ENCODE data around the gene NUP93. TPM values are rescaled to one million over a fixed set of nuclear protein-coding genes. Genes with fewer than 3 reads are reported as not detected.

NUP93 gene
- total RNA-seq, 1 donor from 2014 or later, result 111 TPM

GRCh38 chr16:56889206-56889605, 159.3 kb downstream of the NUP93 start:
- no peak for TF ChIP-seq CTCF (IDR thresholded peaks at IDR 0.05)
- CTCF ChIA-PET, result interaction anchor here (0.7 to 1.6 kb wide), 6 partner anchors 20 to 187 kb away, joined by 3 to 9 read pairs (median 3); no protein-coding TSS in a partner anchor
- no peak overlapping the region for H3K4me3 Mint-ChIP-seq
- intact Hi-C loops (cut with micrococcal nuclease), result loop anchor here (1.0 to 2.0 kb wide), 2 partner anchors 24 to 42 kb away; no protein-coding TSS in a partner anchor
- no peaks in the 10 kb centered on the region for H3K9me3 Mint-ChIP-seq
- POLR2A ChIA-PET, result interaction anchor here (0.6 to 2.9 kb wide), 12 partner anchors 10 to 73 kb away, joined by 3 to 26 read pairs (median 6); partner anchors contain the start of gene HERPUD1
- H3K36me3 Mint-ChIP-seq (ENCODE audit: low read depth), result no peaks in the 10 kb centered on the region
- no peaks in the 10 kb centered on the region for H3K27me3 Mint-ChIP-seq
- peak overlapping the region; percentile 68 for H3K27ac Mint-ChIP-seq
- DNase-seq, result no peak
- H3K4me1 Mint-ChIP-seq, result peaks cover 16% of the 10 kb centered on the region
- ATAC-seq (ENCODE audit: low read depth), result peak; percentile 54

- TF ChIP-seq CTCF (IDR thresholded peaks at IDR 0.05), result no peak
- ChIA-PET CTCF (no interaction called here), POLR2A (interaction anchor here (0.7 to 0.8 kb wide), 2 partner anchors 25 to 52 kb away, joined by 3 to 7 read pairs; no protein-coding TSS in a partner anchor)
- Mint-ChIP-seq H3K9me3 (no peaks in the 10 kb centered on the region), H3K27ac (no peak overlapping the region), H3K36me3 (ENCODE audit: low read depth) (no peaks in the 10 kb centered on the region), H3K4me1 (peaks cover 16% of the 10 kb centered on the region), H3K4me3 (no peak overlapping the region), H3K27me3 (no peaks in the 10 kb centered on the region)
- intact Hi-C loops (cut with micrococcal nuclease), result no loop called here
- DNase-seq (no peak), ATAC-seq (ENCODE audit: low read depth) (no peak)
Observed at GRCh38 chr16:56891685-56892084, 161.8 kb downstream of the NUP93 start.

GRCh38 chr16:56892705-56893104, 162.8 kb downstream of the NUP93 start:
- H3K27ac Mint-ChIP-seq, result no peak overlapping the region
- TF ChIP-seq CTCF (IDR thresholded peaks at IDR 0.05), result no peak
- peaks cover 21% of the 10 kb centered on the region for H3K4me1 Mint-ChIP-seq
- intact Hi-C loops (cut with micrococcal nuclease), result no loop called here
- H3K4me3 Mint-ChIP-seq, result no peak overlapping the region
- H3K9me3 Mint-ChIP-seq, result no peaks in the 10 kb centered on the region
- ATAC-seq (ENCODE audit: low read depth), result no peak
- POLR2A ChIA-PET, result interaction anchor here (0.7 to 2.0 kb wide), 3 partner anchors 11 to 39 kb away, joined by 3 to 4 read pairs (median 3); no protein-coding TSS in a partner anchor
- H3K36me3 Mint-ChIP-seq (ENCODE audit: low read depth), result no peaks in the 10 kb centered on the region
- H3K27me3 Mint-ChIP-seq, result no peaks in the 10 kb centered on the region
- CTCF ChIA-PET, result interaction anchor here (1.3 kb wide), 1 partner anchor 17 kb away, joined by 3 read pairs; no protein-coding TSS in a partner anchor
- no peak for DNase-seq

- ChIA-PET POLR2A (interaction anchor here (2.0 kb wide), 1 partner anchor 37 kb away, joined by 4 read pairs; no protein-coding TSS in a partner anchor), CTCF (interaction anchor here (1.0 to 1.3 kb wide), 2 partner anchors 15 to 17 kb away, joined by 3 read pairs; no protein-coding TSS in a partner anchor)
- no peaks in the 10 kb centered on the region for H3K9me3 Mint-ChIP-seq
- peaks cover 20% of the 10 kb centered on the region for H3K4me1 Mint-ChIP-seq
- no peak overlapping the region for H3K4me3 Mint-ChIP-seq
- ATAC-seq (ENCODE audit: low read depth) (no peak), DNase-seq (no peak)
- TF ChIP-seq CTCF (IDR thresholded peaks at IDR 0.05), result no peak
- H3K36me3 Mint-ChIP-seq (ENCODE audit: low read depth), result no peaks in the 10 kb centered on the region
- H3K27ac Mint-ChIP-seq, result no peak overlapping the region
- intact Hi-C loops (cut with micrococcal nuclease), result no loop called here
- no peaks in the 10 kb centered on the region for H3K27me3 Mint-ChIP-seq
Observed at GRCh38 chr16:56894331-56894917, 164.5 kb downstream of the NUP93 start.

GRCh38 chr16:56895813-56896212, 165.9 kb downstream of the NUP93 start:
- intact Hi-C loops (cut with micrococcal nuclease), result no loop called here
- no peak for ATAC-seq (ENCODE audit: low read depth)
- H3K27ac Mint-ChIP-seq, result no peak overlapping the region

More at GRCh38 chr16:56895813-56896212, 165.9 kb downstream of the NUP93 start:
- POLR2A ChIA-PET, result interaction anchor here (1.5 kb wide), 1 partner anchor 38 kb away, joined by 3 read pairs; no protein-coding TSS in a partner anchor
- Mint-ChIP-seq H3K4me3 (no peak overlapping the region), H3K27me3 (no peaks in the 10 kb centered on the region), H3K4me1 (peaks cover 28% of the 10 kb centered on the region), H3K36me3 (ENCODE audit: low read depth) (no peaks in the 10 kb centered on the region), H3K9me3 (no peaks in the 10 kb centered on the region)
- no peak for TF ChIP-seq CTCF (IDR thresholded peaks at IDR 0.05)
- CTCF ChIA-PET, result interaction anchor here (1.0 kb wide), 1 partner anchor 15 kb away, joined by 3 read pairs; no protein-coding TSS in a partner anchor
- DNase-seq, result no peak
